Stimulated activated naive CD8-positive, alpha-beta T cell treated with anti-CD3 and anti-CD28 coated beads, Interleukin-15, Interleukin-2, amounts not matched to agents 100 U/mL and 50 U/mL, for 24 hours (primary cell): ENCODE results near the gene SHFL.

Source experiments
- ATAC-seq: fragments of 150-1000 bp; cut with Tn5 transposase; one replicate; pipeline ENCODE4 v1.10.0; 2021
- DNase-seq: peaks from one replicate; pipeline ENCODE4 v3.0.0; 2021

The SHFL gene

DNA sequence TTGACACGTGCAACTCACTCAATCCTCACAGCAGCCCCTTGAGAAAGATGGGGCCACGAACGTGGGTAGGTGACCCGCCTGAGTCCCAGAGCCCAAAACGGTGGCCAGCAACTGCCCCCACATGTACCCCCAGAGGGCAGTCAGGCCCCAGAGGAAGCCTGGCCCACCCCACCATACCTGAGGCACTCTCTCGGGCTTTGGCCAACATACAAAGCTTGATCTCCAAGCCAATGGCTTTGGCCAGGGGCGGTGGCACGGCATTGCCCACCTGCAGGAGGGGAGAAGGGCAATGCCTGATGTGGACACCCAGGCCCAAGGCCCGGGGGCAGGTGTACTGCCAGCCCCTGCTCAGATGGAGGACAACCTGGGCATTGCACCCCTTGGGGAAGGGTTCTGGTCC is 47.9 kb downstream of the SHFL start:
- DNase-seq (no peak), ATAC-seq (no peak)

GRCh38 chr19:10135551-10136334 is 49.6 kb downstream of the SHFL start:
- DNase-seq (no peak), ATAC-seq (no peak)

DNA sequence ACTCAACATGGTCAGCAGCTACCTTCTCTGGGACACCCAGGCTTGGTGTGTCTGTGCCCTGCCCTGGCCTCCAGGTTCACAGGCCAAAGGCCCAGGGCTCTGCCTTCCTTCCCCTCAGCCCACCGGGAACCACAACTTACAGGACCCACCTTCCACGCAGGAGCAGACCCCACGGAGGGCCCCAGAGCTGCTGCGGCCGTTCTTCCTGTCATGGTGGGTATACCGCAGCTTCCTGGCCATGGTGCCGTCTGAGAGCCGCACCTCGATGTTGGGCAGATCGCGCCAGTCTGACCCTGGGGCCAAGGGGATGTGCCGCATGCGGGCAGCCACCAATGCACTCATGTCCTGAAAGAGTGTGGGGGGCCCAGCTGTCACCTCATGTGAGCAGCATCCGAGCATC is 50.8 kb downstream of the SHFL start:
- ATAC-seq: no peak
- no peak for DNase-seq

DNA sequence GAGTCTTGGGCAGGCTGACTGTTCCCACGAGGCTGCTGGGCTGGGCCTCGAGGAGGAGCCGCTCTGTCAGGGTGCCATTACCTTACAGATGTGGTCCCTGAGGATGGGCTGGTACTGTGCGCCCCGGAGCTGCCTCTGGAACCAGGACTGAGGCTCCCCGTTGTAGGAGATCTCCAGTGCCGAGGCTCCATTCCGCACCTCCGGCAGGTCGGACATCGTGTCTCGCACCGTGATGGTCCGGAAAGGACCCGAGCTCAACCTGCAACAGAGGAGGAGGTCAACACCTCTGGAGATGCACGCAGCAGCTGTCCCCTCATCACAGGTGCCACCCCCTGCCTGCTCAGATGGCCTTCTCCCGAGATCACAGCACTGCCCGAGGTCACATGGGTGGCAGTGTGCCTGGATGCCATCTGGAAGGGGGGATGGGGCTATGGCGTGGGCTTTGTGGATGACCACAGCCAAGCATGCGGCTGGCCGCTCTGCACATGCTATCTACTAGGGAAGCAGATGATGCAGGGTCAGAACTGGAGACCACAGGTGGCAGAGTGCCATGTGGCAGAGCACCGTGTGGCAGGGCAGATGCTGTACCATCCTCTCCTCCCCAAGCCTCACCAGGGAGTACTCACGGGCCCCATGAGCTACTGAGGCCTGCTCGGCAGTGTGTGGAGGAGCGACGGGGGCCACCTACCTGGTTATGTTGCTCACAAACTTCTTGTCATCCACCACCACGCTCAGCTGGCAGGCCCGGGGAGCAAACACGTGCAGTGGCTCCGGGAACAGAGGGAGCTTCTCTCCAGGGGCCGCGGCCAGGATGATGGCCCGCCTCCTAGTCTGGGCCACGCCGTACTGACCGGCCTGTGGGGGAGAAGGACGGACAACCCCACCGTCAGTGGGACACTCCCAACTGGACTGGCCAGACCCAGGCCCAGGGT is 51.9 kb downstream of the SHFL start:
- ATAC-seq: no peak

DNA sequence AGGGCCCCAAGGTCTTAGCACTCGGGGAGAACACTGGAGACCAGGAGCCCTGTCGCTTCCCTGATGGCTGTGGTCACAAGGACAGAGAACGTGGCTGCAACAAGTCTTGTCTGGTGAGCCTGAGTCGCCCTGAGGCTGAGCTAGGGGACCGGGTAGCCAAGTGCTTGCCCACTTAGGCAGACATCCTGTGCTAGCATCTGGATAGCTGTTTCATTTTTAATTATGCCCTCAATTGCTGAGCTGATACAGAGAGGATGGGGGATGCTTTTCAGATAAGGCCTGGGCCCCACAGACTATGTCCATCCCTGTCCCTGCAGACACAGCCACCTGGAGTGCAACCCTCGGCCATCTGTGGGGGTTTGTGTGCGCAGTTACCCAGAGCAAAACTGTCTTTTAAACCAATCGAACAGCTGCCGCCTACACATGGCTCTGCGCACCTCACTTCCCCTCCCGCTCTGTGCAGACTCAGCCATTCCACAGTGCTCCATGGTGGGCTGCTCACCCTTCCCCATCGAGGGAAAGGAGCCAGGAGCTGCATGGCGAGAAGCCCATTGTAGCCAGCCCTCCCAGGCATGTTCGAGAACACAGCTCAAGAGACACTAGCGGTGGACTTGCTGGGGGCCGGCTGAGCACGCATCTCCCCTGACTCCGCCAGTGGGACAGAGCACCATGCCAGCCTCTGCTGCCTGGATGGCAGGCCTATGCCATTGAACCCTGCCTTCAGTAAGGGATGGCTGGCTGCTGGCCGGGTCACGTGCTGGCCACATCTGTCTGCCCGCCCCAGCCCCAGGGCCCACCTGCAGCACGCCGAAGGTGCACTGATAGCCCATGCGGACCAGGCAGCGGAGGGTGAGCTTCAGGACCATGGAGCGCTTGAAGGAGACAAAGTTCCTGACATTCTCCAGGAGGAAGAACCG is 53.0 kb downstream of the SHFL start:
- ATAC-seq: no peak
- DNase-seq: no peak

More for the DNA sequence above, 51.9 kb downstream of the SHFL start:
- DNase-seq: no peak

GRCh38 chr19:10139952-10140351 is 53.8 kb downstream of the SHFL start:
- ATAC-seq (no peak), DNase-seq (no peak)

DNA sequence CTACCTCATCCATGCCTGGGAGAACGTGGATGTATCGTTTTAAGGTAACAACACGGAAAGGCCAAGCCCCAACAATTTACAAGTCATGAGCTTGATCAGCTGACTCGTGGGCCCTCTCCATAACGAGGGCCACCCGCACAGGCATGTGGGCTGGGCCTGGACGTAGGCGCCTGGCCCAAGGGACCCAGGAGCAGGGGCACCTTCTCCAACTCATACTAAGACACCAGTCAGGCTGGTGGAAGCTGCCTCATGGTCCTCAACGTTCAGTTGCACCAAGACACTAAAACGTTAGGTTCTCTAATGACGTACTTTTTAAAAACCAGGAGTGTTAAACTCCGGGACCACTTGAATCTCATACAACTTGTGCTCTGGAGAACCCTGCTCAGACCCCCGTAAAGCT is 55.4 kb downstream of the SHFL start:
- no peak for ATAC-seq
- no peak for DNase-seq

- DNase-seq (no peak), ATAC-seq (no peak)
Observed at GRCh38 chr19:10141973-10142372, 55.9 kb downstream of the SHFL start.
